NCI-H774 (cell line): ENCODE data around the gene MMD2.

Experiments
- DNase-seq: peaks from one replicate; lab custom pipeline; 2025; lab: John Stamatoyannopoulos, UW

The MMD2 gene

GRCh38 chr7:4957847-4958476 is 1.0 kb downstream of the MMD2 start:
- no peak for DNase-seq

- DNase-seq: no peak
Observed at GRCh38 chr7:4951903-4952636, 6.9 kb downstream of the MMD2 start.

- DNase-seq: no peak
Observed at GRCh38 chr7:4951304-4951703, 7.7 kb downstream of the MMD2 start.

GRCh38 chr7:4948402-4948801 is 10.6 kb downstream of the MMD2 start:
- DNase-seq: no peak

- no peak for DNase-seq
Observed at GRCh38 chr7:4945949-4946348, 13.0 kb downstream of the MMD2 start.

- no peak for DNase-seq
Observed at GRCh38 chr7:4944939-4945338, 14.0 kb downstream of the MMD2 start.

- no peak for DNase-seq
Observed at GRCh38 chr7:4943297-4943696, 15.7 kb downstream of the MMD2 start.

GRCh38 chr7:4939971-4940728 is 18.8 kb downstream of the MMD2 start:
- no peak for DNase-seq

- DNase-seq: no peak
Observed at GRCh38 chr7:4937411-4937810, 21.6 kb downstream of the MMD2 start.

- no peak for DNase-seq
Observed at GRCh38 chr7:4934419-4935025, 24.5 kb downstream of the MMD2 start.

- DNase-seq: peak; percentile 78
Observed at GRCh38 chr7:4931943-4932342, 27.0 kb downstream of the MMD2 start.

GRCh38 chr7:4929005-4929404 is 30.0 kb downstream of the MMD2 start:
- no peak for DNase-seq

GRCh38 chr7:4928445-4928844 is 30.5 kb downstream of the MMD2 start:
- no peak for DNase-seq

- DNase-seq: no peak
Observed at GRCh38 chr7:4919969-4920766, 38.8 kb downstream of the MMD2 start.

GRCh38 chr7:4916113-4916512 is 42.9 kb downstream of the MMD2 start:
- no peak for DNase-seq

- DNase-seq: no peak
Observed at GRCh38 chr7:4911111-4911828, 47.7 kb downstream of the MMD2 start.

- no peak for DNase-seq
Observed at GRCh38 chr7:4906682-4907081, 52.3 kb downstream of the MMD2 start.

GRCh38 chr7:4905171-4905570 is 53.8 kb downstream of the MMD2 start:
- no peak for DNase-seq

- DNase-seq: no peak
Observed at GRCh38 chr7:4904346-4904745, 54.6 kb downstream of the MMD2 start.

- no peak for DNase-seq
Observed at GRCh38 chr7:4895766-4896165, 63.2 kb downstream of the MMD2 start.

- no peak for DNase-seq
Observed at GRCh38 chr7:4894482-4894881, 64.5 kb downstream of the MMD2 start.
